ENCODE data around the gene GYPE.

DNA sequence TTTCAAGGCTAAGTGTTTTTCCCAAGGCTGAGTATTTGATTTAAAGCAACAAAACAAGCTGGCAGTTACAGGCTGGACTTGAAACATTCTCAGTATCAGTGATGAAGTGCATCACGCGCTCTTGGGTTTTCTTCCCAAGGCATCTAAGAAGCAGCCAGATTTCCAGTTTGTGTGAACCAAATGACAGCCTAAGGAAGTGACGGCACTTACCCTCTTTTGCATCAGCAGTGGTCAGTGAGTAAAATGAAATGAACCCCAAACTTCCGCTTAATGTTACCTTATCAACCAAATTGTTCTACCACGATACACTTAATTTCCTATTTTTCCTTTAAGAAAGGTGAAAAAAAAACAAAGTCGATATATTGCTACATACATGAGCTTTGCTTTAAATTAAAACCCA lies 15.8 kb upstream of the GYPE start:
- TF ChIP-seq, protein P1, sequence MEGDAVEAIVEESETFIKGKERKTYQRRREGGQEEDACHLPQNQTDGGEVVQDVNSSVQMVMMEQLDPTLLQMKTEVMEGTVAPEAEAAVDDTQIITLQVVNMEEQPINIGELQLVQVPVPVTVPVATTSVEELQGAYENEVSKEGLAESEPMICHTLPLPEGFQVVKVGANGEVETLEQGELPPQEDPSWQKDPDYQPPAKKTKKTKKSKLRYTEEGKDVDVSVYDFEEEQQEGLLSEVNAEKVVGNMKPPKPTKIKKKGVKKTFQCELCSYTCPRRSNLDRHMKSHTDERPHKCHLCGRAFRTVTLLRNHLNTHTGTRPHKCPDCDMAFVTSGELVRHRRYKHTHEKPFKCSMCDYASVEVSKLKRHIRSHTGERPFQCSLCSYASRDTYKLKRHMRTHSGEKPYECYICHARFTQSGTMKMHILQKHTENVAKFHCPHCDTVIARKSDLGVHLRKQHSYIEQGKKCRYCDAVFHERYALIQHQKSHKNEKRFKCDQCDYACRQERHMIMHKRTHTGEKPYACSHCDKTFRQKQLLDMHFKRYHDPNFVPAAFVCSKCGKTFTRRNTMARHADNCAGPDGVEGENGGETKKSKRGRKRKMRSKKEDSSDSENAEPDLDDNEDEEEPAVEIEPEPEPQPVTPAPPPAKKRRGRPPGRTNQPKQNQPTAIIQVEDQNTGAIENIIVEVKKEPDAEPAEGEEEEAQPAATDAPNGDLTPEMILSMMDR (IDR thresholded peaks at IDR 0.05), result no peak
- no peak for TF ChIP-seq POLR2A (IDR thresholded peaks at IDR 0.05)

Measured in body of pancreas (tissue), 4 donors.